ENCODE results near the gene VCAN. TPM values are rescaled to one million over a fixed set of nuclear protein-coding genes. Genes with fewer than 3 reads are reported as not detected.
"Not testable (repeated sequence)": the region's sequence is repeated elsewhere in the genome, so short reads cannot be mapped to it uniquely, and the experiment has no call there.

Gene VCAN
- total and polyA plus RNA-seq, 4 donors: 0.97 to 15.6 (median 4.8) TPM

- Histone ChIP-seq H3K9me3 (ENCODE audit: control insufficient read depth in 4 of 4, low read length in 3 of 4) (no peaks in the 10 kb centered on the region), H3K4me3 (ENCODE audit: low read depth in 1 of 3, low read length in 3 of 3) (no peak overlapping the region), H3K4me1 (ENCODE audit: control insufficient read depth in 4 of 4, insufficient read depth in 4 of 4, low read length in 3 of 4) (no peaks in the 10 kb centered on the region), H3K36me3 (ENCODE audit: control insufficient read depth in 4 of 4, insufficient read depth in 3 of 4, low read depth in 1 of 4, low read length in 3 of 4) (no peaks in the 10 kb centered on the region), H3K27me3 (ENCODE audit: control insufficient read depth in 4 of 4, insufficient read depth in 4 of 4, low read length in 3 of 4) (no peaks in the 10 kb centered on the region), H3K27ac (ENCODE audit: low read depth in 1 of 2, low read length in 2 of 2) (no peak overlapping the region), H3K9ac (ENCODE audit: low read depth in 1 of 2, low read length in 2 of 2) (no peak overlapping the region)
- DNase-seq (ENCODE audit: low spot score): no peak
- 95% methylated on average over 6 of the region's 6 CpGs for WGBS
- TF ChIP-seq HNF4G (IDR thresholded peaks at IDR 0.05) (no peak), TAF1 (conservative IDR thresholded peaks at IDR 0.05) (no peak), YY1 (IDR thresholded peaks at IDR 0.05) (no peak)
Measured at GRCh38 chr5:83436276-83436675, 35.3 kb upstream of the VCAN start.

- not testable (repeated sequence) for DNase-seq (ENCODE audit: low spot score); H3K36me3 ChIP-seq (ENCODE audit: control insufficient read depth in 4 of 4, insufficient read depth in 3 of 4, low read depth in 1 of 4, low read length in 3 of 4); H3K4me3 ChIP-seq (ENCODE audit: low read depth in 1 of 3, low read length in 3 of 3); H3K27me3 ChIP-seq (ENCODE audit: control insufficient read depth in 4 of 4, insufficient read depth in 4 of 4, low read length in 3 of 4); H3K27ac ChIP-seq (ENCODE audit: low read depth in 1 of 2, low read length in 2 of 2); H3K9me3 ChIP-seq (ENCODE audit: control insufficient read depth in 4 of 4, low read length in 3 of 4); H3K9ac ChIP-seq (ENCODE audit: low read depth in 1 of 2, low read length in 2 of 2); H3K4me1 ChIP-seq (ENCODE audit: control insufficient read depth in 4 of 4, insufficient read depth in 4 of 4, low read length in 3 of 4)
- 97% methylated on average over 17 of the region's 17 CpGs for WGBS
Measured at GRCh38 chr5:83437697-83438096, 33.8 kb upstream of the VCAN start.

- no peak for DNase-seq (ENCODE audit: low spot score)
- Histone ChIP-seq H3K27me3 (ENCODE audit: control insufficient read depth in 4 of 4, insufficient read depth in 4 of 4, low read length in 3 of 4) (no peaks in the 10 kb centered on the region), H3K27ac (ENCODE audit: low read depth in 1 of 2, low read length in 2 of 2) (no peak overlapping the region), H3K9me3 (ENCODE audit: control insufficient read depth in 4 of 4, low read length in 3 of 4) (no peaks in the 10 kb centered on the region), H3K9ac (ENCODE audit: low read depth in 1 of 2, low read length in 2 of 2) (no peak overlapping the region), H3K4me1 (ENCODE audit: control insufficient read depth in 4 of 4, insufficient read depth in 4 of 4, low read length in 3 of 4) (no peaks in the 10 kb centered on the region), H3K36me3 (ENCODE audit: control insufficient read depth in 4 of 4, insufficient read depth in 3 of 4, low read depth in 1 of 4, low read length in 3 of 4) (no peaks in the 10 kb centered on the region), H3K4me3 (ENCODE audit: low read depth in 1 of 3, low read length in 3 of 3) (no peak overlapping the region)
- TF ChIP-seq REST (IDR thresholded peaks at IDR 0.05) (no peak), ATF3 (IDR thresholded peaks at IDR 0.05) (no peak), FOXA2 (IDR thresholded peaks at IDR 0.05) (no peak), FOXA1 (IDR thresholded peaks at IDR 0.05) (no peak), RAD21 (IDR thresholded peaks at IDR 0.05) (no peak), CTCF (IDR thresholded peaks at IDR 0.05; ENCODE audit: low read depth, low read length, missing input control) (no peak), HNF4A (conservative IDR thresholded peaks at IDR 0.05) (no peak), MAX (IDR thresholded peaks at IDR 0.05) (no peak), HNF4G (IDR thresholded peaks at IDR 0.05) (no peak), NR2F2 (IDR thresholded peaks at IDR 0.05) (no peak), RXRA (IDR thresholded peaks at IDR 0.05) (no peak), TAF1 (conservative IDR thresholded peaks at IDR 0.05) (no peak), EGR1 (IDR thresholded peaks at IDR 0.05; ENCODE audit: low read depth in 2 of 2) (no peak), ZBTB33 (IDR thresholded peaks at IDR 0.05) (no peak), GABPA (IDR thresholded peaks at IDR 0.05 in 1 of 2, conservative IDR thresholded peaks at IDR 0.05 in 1 of 2) (no peak), SP1 (IDR thresholded peaks at IDR 0.05) (no peak), YY1 (IDR thresholded peaks at IDR 0.05) (no peak), JUND (IDR thresholded peaks at IDR 0.05) (no peak)
- WGBS: 95% methylated on average over 2 of the region's 2 CpGs
Measured at GRCh38 chr5:83440826-83441225, 30.7 kb upstream of the VCAN start.

All from liver (tissue), 9 donors.